Tibial nerve (tissue), 4 donors: Measurements from ENCODE around the gene SSTR4. TPM values are rescaled to one million over a fixed set of nuclear protein-coding genes. Genes with fewer than 3 reads are reported as not detected.

Experiments
- DNase-seq, 2 donors: peaks; one replicate each; pipeline ENCODE4 v3.0.0-alpha.2; 2019; ENCODE audit warnings: low spot score in 2 of 2
- H3K27ac ChIP-seq, 4 donors: fragments of 200-600 bp; sonication (generic) in 3 of 4; one replicate each; pipeline ENCODE4 v1.5.1; 2017 to 2019; ENCODE audit warnings: mild to moderate bottlenecking in 1 of 4
- H3K27me3 ChIP-seq, 2 donors: fragments of 200-600 bp; sonication (generic) in 1 of 2; one replicate each; pipeline versions ENCODE4 v1.5.1 to v1.6.0; 2017 to 2019
- H3K36me3 ChIP-seq, 3 donors: fragments of 200-600 bp; sonication (generic); one replicate each; pipeline ENCODE4 v1.5.1; 2018 to 2019
- H3K4me1 ChIP-seq, 4 donors: fragments of 200-600 bp; sonication (generic) in 3 of 4; one replicate each; pipeline ENCODE4 v1.5.1; 2017 to 2019
- H3K4me3 ChIP-seq, 4 donors: fragments of 200-600 bp; sonication (generic) in 3 of 4; one replicate each; pipeline ENCODE4 v1.5.1; 2017 to 2019; ENCODE audit warnings: mild to moderate bottlenecking in 1 of 4, moderate library complexity in 1 of 4
- H3K9me3 ChIP-seq, 4 donors: fragments of 200-600 bp; sonication (generic) in 3 of 4; one replicate each; pipeline ENCODE4 v1.5.1; 2017 to 2019
- CTCF ChIP-seq, 5 experiments: fragments of 200-600 bp in 3 of 5; fragments of 450-650 bp in 2 of 5; sonication (generic) in 3 of 5; IDR thresholded peaks; one replicate each; pipeline ENCODE4 v1.5.1; 2016 to 2019; ENCODE audit warnings: antibody characterized with exemption in 5 of 5, mild to moderate bottlenecking in 3 of 5, moderate library complexity in 2 of 5
- EP300 ChIP-seq, 2 donors: sonication (generic); formaldehyde crosslinking; IDR thresholded peaks; one replicate each; pipeline ENCODE4 v1.6.1; 2017; ENCODE audit warnings: antibody characterized with exemption in 2 of 2, mild to moderate bottlenecking in 1 of 2
- POLR2A ChIP-seq, 2 donors: fragments of 450-650 bp; IDR thresholded peaks; one replicate each; pipeline ENCODE4 v1.6.1; 2017; ENCODE audit warnings: antibody characterized with exemption in 2 of 2, mild to moderate bottlenecking in 2 of 2, moderate library complexity in 2 of 2
- WGBS, 2 donors: methylation state at CpG; one replicate each; pipeline ENCODE4 v1.1.5; 2018; 5-methylcytosine and 5-hydroxymethylcytosine counted together
- total RNA-seq, 4 donors: library from RNA; depleted of rRNA; stranded (reverse); fragments of >200 nt; gene quantifications; one replicate each; pipeline ENCODE4 v1.1.0, GENCODE V29; 2016

Gene SSTR4
- total RNA-seq, 4 donors from 2014 or later = not detected

GRCh38 chr20:23063581-23063980 lies 28.5 kb downstream of the SSTR4 start:
- no peak overlapping the region for H3K27ac ChIP-seq
- no peak overlapping the region for H3K4me3 ChIP-seq
- H3K27me3 ChIP-seq = no peaks in the 10 kb centered on the region
- DNase-seq = no peak
- 67 to 73% methylated on average over 2 of the region's 2 CpGs for WGBS, 2 donors
- H3K36me3 ChIP-seq = no peaks in the 10 kb centered on the region
- no peaks in the 10 kb centered on the region for H3K9me3 ChIP-seq
- H3K4me1 ChIP-seq = peaks cover 0 to 27% (median 15%) of the 10 kb centered on the region in 4 donors
- TF ChIP-seq CTCF (IDR thresholded peaks at IDR 0.05) = no peak
- TF ChIP-seq POLR2A (IDR thresholded peaks at IDR 0.05) = no peak
- no peak for TF ChIP-seq EP300 (IDR thresholded peaks at IDR 0.05)

- DNase-seq = no peak
- H3K36me3 ChIP-seq = no peaks in the 10 kb centered on the region
- H3K4me1 ChIP-seq = peaks cover 0 to 23% (median 15%) of the 10 kb centered on the region in 4 donors
- TF ChIP-seq POLR2A (IDR thresholded peaks at IDR 0.05) = no peak
- TF ChIP-seq CTCF (IDR thresholded peaks at IDR 0.05) = no peak
- TF ChIP-seq EP300 (IDR thresholded peaks at IDR 0.05) = no peak
- H3K9me3 ChIP-seq = no peaks in the 10 kb centered on the region
- H3K27ac ChIP-seq = no peak overlapping the region
- 47 to 52% methylated on average over 9 of the region's 9 CpGs for WGBS, 2 donors
- no peak overlapping the region for H3K4me3 ChIP-seq
- H3K27me3 ChIP-seq = no peaks in the 10 kb centered on the region
These were observed 30.4 kb downstream of the SSTR4 start for GRCh38 chr20:23065266-23066201.

- no peak for DNase-seq
- Histone ChIP-seq H3K4me3 (no peak overlapping the region), H3K36me3 (no peaks in the 10 kb centered on the region), H3K27me3 (no peaks in the 10 kb centered on the region), H3K4me1 (peaks cover 0 to 11% (median 4%) of the 10 kb centered on the region in 4 donors), H3K27ac (no peak overlapping the region), H3K9me3 (no peaks in the 10 kb centered on the region)
- WGBS, 2 donors = 89 to 93% methylated on average over 3 of the region's 3 CpGs
- TF ChIP-seq POLR2A (IDR thresholded peaks at IDR 0.05) = no peak
- TF ChIP-seq EP300 (IDR thresholded peaks at IDR 0.05) = no peak
- TF ChIP-seq CTCF (IDR thresholded peaks at IDR 0.05) = no peak
These were observed 31.7 kb downstream of the SSTR4 start for GRCh38 chr20:23066772-23067171.

- H3K27ac ChIP-seq = no peak overlapping the region
- TF ChIP-seq POLR2A (IDR thresholded peaks at IDR 0.05) = no peak
- no peaks in the 10 kb centered on the region for H3K4me1 ChIP-seq
- no peaks in the 10 kb centered on the region for H3K36me3 ChIP-seq
- 73 to 81% methylated on average over 1 of the region's 1 CpG for WGBS, 2 donors
- no peaks in the 10 kb centered on the region for H3K27me3 ChIP-seq
- H3K4me3 ChIP-seq = no peak overlapping the region
- DNase-seq = no peak
- H3K9me3 ChIP-seq = no peaks in the 10 kb centered on the region
These were observed 33.2 kb downstream of the SSTR4 start for GRCh38 chr20:23068283-23068682.

- Histone ChIP-seq H3K9me3 (no peaks in the 10 kb centered on the region), H3K36me3 (no peaks in the 10 kb centered on the region), H3K27me3 (no peaks in the 10 kb centered on the region), H3K4me3 (no peak overlapping the region), H3K27ac (no peak overlapping the region), H3K4me1 (no peaks in the 10 kb centered on the region)
- DNase-seq = no peak
- 80 to 82% methylated on average over 2 of the region's 2 CpGs for WGBS, 2 donors
- TF ChIP-seq EP300 (IDR thresholded peaks at IDR 0.05) (no peak), CTCF (IDR thresholded peaks at IDR 0.05) (no peak), POLR2A (IDR thresholded peaks at IDR 0.05) (no peak)
These were observed 34.0 kb downstream of the SSTR4 start for GRCh38 chr20:23069108-23069507.
